Keratinocyte (primary cell): Measurements from ENCODE around the gene LANCL2. TPM values are rescaled to one million over a fixed set of nuclear protein-coding genes. Genes with fewer than 3 reads are reported as not detected.

ENCODE experiments used
- DNase-seq: peaks from one replicate; pipeline ENCODE4 v3.0.0-alpha.2; 2011; ENCODE audit warnings: low read depth, missing footprints, low spot score
- FAIRE-seq: peaks from 2 replicates; lab custom pipeline; 2011; peaks lifted over from hg19 to GRCh38; lab: Jason Lieb, UNC
- H2AFZ ChIP-seq: 2 replicates; pipeline ENCODE4 v1.6.0; 2012; ENCODE audit warnings: low read length, control low read depth, inconsistent platforms; ENCODE audit not compliant: control insufficient read depth
- H3K27ac ChIP-seq: 2 replicates; pipeline ENCODE4 v1.5.1; 2011; ENCODE audit warnings: low read length; ENCODE audit not compliant: control insufficient read depth, insufficient read depth
- H3K27me3 ChIP-seq: 3 replicates; pipeline ENCODE4 v1.6.0; 2011; ENCODE audit warnings: low read length; ENCODE audit not compliant: control insufficient read depth, insufficient read depth; ENCODE audit errors: extremely low read depth
- H3K36me3 ChIP-seq, 2 experiments: 2 replicates in 1 of 2; 3 replicates in 1 of 2; pipeline ENCODE4 v1.5.1; 2011; ENCODE audit warnings: low read length in 2 of 2, mild to moderate bottlenecking in 1 of 2; ENCODE audit not compliant: control insufficient read depth in 2 of 2, insufficient read depth in 2 of 2; ENCODE audit errors: extremely low read depth in 1 of 2
- H3K4me1 ChIP-seq: 3 replicates; pipeline ENCODE4 v1.5.1; 2011; ENCODE audit warnings: low read length; ENCODE audit not compliant: control insufficient read depth, insufficient read depth; ENCODE audit errors: extremely low read depth
- H3K4me2 ChIP-seq: 3 replicates; pipeline ENCODE4 v1.6.0; 2011; ENCODE audit warnings: low read depth, low read length; ENCODE audit not compliant: control insufficient read depth, insufficient read depth; ENCODE audit errors: extremely low read depth
- H3K4me3 ChIP-seq, 3 experiments: fragments of 200-600 bp in 1 of 3; sonication (generic) in 1 of 3; 2 replicates in 2 of 3; 3 replicates in 1 of 3; pipeline ENCODE4 v1.5.1; 2011 to 2016; ENCODE audit warnings: low read length in 3 of 3, mild to moderate bottlenecking in 3 of 3, control low read depth in 2 of 3, inconsistent platforms in 1 of 3, low read depth in 1 of 3, mixed read lengths in 1 of 3, mixed run types in 1 of 3, moderate library complexity in 1 of 3; ENCODE audit not compliant: control insufficient read depth in 2 of 3, insufficient read depth in 2 of 3; ENCODE audit errors: extremely low read depth in 1 of 3
- H3K79me2 ChIP-seq: 2 replicates; pipeline ENCODE4 v1.6.0; 2012; ENCODE audit warnings: low read length; ENCODE audit not compliant: control insufficient read depth, insufficient read depth
- H3K9ac ChIP-seq: 3 replicates; pipeline ENCODE4 v1.6.0; 2011; ENCODE audit warnings: low read length; ENCODE audit not compliant: control insufficient read depth, insufficient read depth; ENCODE audit errors: extremely low read depth
- H3K9me1 ChIP-seq: 3 replicates; pipeline ENCODE4 v1.6.0; 2011; ENCODE audit warnings: low read length; ENCODE audit not compliant: control insufficient read depth, insufficient read depth; ENCODE audit errors: extremely low read depth
- H3K9me3 ChIP-seq: 2 replicates; pipeline ENCODE4 v1.5.1; 2012; ENCODE audit warnings: low read depth, low read length; ENCODE audit not compliant: control insufficient read depth
- H4K20me1 ChIP-seq: 3 replicates; pipeline ENCODE4 v1.6.0; 2011; ENCODE audit warnings: low read length; ENCODE audit not compliant: control insufficient read depth, insufficient read depth; ENCODE audit errors: extremely low read depth
- CTCF ChIP-seq, 3 experiments: IDR thresholded peaks in 1 of 3; conservative IDR thresholded peaks in 1 of 3; optimal IDR thresholded peaks in 1 of 3; 2 replicates in 2 of 3; 3 replicates in 1 of 3; pipeline versions ENCODE3 to v1.5.1; 2011; ENCODE audit warnings: low read length in 3 of 3, mild to moderate bottlenecking in 3 of 3, moderate library complexity in 2 of 3, control low read depth in 1 of 3, inconsistent platforms in 1 of 3; ENCODE audit not compliant: insufficient read depth in 2 of 3; ENCODE audit errors: extremely low read depth in 1 of 3
- EZH2 ChIP-seq: IDR thresholded peaks from one replicate; pipeline ENCODE4 v1.6.1; 2012; ENCODE audit warnings: inconsistent platforms, mild to moderate bottlenecking, low read length, moderate library complexity
- dilution Hi-C: fragments of 300-500 bp; cut with MboI; formaldehyde crosslinking; loops from one replicate; pipeline ENCODE4 v1.7.0; 2020; ENCODE audit warnings: low sequenced_read_pairs; ENCODE audit not compliant: extremely low pct_ligation_motif_present
- polyA plus RNA-seq, 5 experiments: library from polyadenylated mRNA; depleted of rRNA in 3 of 5; stranded (reverse) in 3 of 5; stranded (forward) in 1 of 5; unstranded in 1 of 5; fragments of >200 nt; gene quantifications; 1 replicate in 1 of 5; 2 replicates in 3 of 5; 3 replicates in 1 of 5; pipeline versions ENCODE4 v1.2.1 to v1.2.3, GENCODE V29; 2011 to 2012; ENCODE audit warnings: missing spikeins in 2 of 5, low read depth in 1 of 5, low replicate concordance in 1 of 5

Gene LANCL2
- polyA plus RNA-seq, 1 donor (not counting 4 experiments of a cell fraction or from before 2014, with no cell fraction given) = 14.5 TPM

GRCh38 chr7:55452971-55453370 lies 87.8 kb downstream of the LANCL2 start:
- peaks cover 5% of the 10 kb centered on the region for H3K27me3 ChIP-seq
- no peak overlapping the region for H3K4me3 ChIP-seq
- H3K9ac ChIP-seq = no peak overlapping the region
- no peaks in the 10 kb centered on the region for H3K4me1 ChIP-seq
- no peak for TF ChIP-seq EZH2
- H3K36me3 ChIP-seq = no peaks in the 10 kb centered on the region
- no peaks in the 10 kb centered on the region for H4K20me1 ChIP-seq
- dilution Hi-C loops = no loop called here
- H3K9me1 ChIP-seq = no peaks in the 10 kb centered on the region
- no peaks in the 10 kb centered on the region for H3K9me3 ChIP-seq
- no peaks in the 10 kb centered on the region for H3K79me2 ChIP-seq
- FAIRE-seq = no peak
- no peak overlapping the region for H3K4me2 ChIP-seq
- no peak overlapping the region for H2AFZ ChIP-seq
- H3K27ac ChIP-seq = no peak overlapping the region
- DNase-seq = no peak

GRCh38 chr7:55457801-55458200 lies 92.7 kb downstream of the LANCL2 start:
- dilution Hi-C loops = no loop called here

More at GRCh38 chr7:55457801-55458200, 92.7 kb downstream of the LANCL2 start:
- no peak overlapping the region for H3K27ac ChIP-seq
- no peaks in the 10 kb centered on the region for H3K9me1 ChIP-seq
- H3K79me2 ChIP-seq = no peaks in the 10 kb centered on the region
- no peak overlapping the region for H3K9ac ChIP-seq
- H3K36me3 ChIP-seq = no peaks in the 10 kb centered on the region
- H3K4me3 ChIP-seq = no peak overlapping the region
- FAIRE-seq = no peak
- TF ChIP-seq EZH2 = no peak
- no peak for TF ChIP-seq CTCF (optimal IDR thresholded peaks at IDR 0.05 in 1 of 3, IDR thresholded peaks at IDR 0.05 in 1 of 3, conservative IDR thresholded peaks at IDR 0.05 in 1 of 3; ENCODE audit: extremely low read depth in 1 of 3, insufficient read depth in 2 of 3, low read length in 3 of 3)
- H3K4me2 ChIP-seq = no peak overlapping the region
- DNase-seq = no peak
- no peaks in the 10 kb centered on the region for H3K4me1 ChIP-seq
- H3K27me3 ChIP-seq = no peaks in the 10 kb centered on the region
- H4K20me1 ChIP-seq = no peaks in the 10 kb centered on the region
- no peak overlapping the region for H2AFZ ChIP-seq
- H3K9me3 ChIP-seq = no peaks in the 10 kb centered on the region
